A172 (cell line): ENCODE data around the gene MFAP4. TPM values are rescaled to one million over a fixed set of nuclear protein-coding genes. Genes with fewer than 3 reads are reported as not detected.

ENCODE experiments used
- DNase-seq: peaks from one replicate; pipeline ENCODE4 v3.0.0-alpha.2; 2015; ENCODE audit warnings: low spot score
- total RNA-seq: library from RNA; depleted of rRNA; stranded (reverse); fragments of >200 nt; shearing (Covaris generic); gene quantifications from 2 replicates; pipeline ENCODE4 v1.2.3, GENCODE V29; 2014

The MFAP4 gene
- total RNA-seq, 1 experiment from 2014 or later, result not detected

DNA sequence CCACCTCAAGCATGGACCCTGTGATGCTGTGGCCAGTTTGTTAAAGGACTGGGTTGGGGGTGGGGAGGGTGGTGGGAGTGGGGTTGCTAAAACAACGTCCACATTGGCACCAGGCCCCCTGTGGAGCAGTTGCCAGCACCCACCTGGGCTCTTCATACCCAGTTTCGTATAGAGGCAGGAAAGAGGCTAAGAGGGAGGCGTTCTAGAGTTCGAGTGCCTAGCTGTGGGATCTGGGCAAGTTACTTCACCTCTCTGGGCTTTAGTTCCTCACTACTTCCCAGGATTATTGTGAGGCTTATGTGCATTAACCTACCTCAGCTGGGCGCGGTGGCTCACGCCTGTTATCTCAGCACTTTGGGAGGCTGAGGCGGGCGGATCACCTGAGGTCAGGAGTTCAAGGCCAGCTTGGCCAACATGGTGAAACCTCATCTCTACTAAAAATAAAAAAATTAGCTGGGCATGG lies 1.4 kb downstream of the MFAP4 start:
- DNase-seq, result no peak

DNA sequence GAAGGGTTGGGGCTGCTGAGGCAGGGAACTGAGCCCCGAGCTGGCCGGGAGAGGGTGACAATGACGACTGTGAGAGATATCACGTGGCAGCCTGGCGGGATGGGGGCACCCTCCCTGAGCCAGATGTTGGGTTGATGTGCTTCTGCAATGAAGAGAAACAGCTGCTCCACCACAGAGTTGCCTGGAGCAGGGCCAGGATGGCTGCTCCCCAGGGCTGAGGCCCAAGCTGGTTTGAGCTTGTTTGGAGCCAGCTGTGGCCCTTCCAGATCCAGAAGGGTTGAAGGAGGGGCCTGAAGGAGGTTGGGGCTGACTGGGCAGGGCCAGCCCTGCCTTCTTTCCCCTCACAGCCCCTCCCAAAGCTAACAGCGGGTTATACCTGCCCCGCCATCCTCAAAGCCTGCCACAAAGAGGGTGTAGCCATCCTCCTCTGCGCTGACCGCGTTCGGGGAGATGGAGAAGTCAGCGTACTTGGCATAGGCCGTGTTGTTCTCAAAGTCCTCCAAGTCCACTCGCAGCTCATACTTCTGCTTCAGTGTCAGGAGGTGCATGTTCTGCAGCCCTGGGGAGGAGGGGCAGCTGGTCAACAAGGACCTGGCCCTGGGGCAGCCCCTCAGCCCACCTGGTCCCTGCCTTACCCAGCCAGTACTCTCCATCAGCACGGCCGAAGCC lies 2.1 kb downstream of the MFAP4 start:
- DNase-seq, result no peak

DNA sequence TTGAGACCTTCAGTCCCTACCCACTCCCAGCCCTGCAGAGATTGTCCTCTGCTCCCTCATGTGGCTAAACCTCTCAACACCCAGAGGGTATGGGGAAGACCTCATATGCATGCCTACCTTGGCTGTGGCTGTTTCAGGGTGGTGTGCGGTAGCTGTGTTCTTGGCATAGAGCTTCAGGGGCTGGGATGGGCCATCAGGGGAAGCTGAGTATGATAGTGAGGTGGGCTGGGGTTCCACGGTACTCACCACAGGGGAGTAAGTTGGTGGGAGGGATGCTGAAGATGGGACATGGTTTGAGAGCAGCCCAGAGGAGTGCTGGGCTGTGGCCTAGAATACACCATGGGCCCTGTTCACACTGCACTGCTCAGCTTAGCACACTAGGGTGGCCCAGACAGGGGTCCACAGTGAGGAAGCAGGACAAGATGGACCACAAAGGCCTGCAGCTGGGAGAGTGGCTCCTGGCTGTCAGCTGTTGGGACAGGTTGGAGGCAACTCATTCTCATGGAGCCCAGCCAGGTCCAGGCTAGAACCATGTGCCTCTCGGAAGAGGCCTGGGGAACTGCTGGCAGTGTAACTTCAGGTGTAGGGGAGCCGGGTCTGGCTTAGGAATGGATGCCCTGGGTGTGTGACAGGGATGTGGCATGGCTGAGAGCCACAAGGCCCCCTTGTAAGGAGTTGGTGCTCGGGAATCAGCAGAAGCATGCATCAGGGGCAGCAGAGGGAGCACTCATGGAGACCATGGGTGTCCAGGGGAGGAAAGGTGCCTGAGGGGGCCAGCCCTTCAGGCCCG lies 3.1 kb downstream of the MFAP4 start:
- DNase-seq, result no peak

- DNase-seq, result no peak
These were observed 4.2 kb downstream of the MFAP4 start for GRCh38 chr17:19382531-19383444.

DNA sequence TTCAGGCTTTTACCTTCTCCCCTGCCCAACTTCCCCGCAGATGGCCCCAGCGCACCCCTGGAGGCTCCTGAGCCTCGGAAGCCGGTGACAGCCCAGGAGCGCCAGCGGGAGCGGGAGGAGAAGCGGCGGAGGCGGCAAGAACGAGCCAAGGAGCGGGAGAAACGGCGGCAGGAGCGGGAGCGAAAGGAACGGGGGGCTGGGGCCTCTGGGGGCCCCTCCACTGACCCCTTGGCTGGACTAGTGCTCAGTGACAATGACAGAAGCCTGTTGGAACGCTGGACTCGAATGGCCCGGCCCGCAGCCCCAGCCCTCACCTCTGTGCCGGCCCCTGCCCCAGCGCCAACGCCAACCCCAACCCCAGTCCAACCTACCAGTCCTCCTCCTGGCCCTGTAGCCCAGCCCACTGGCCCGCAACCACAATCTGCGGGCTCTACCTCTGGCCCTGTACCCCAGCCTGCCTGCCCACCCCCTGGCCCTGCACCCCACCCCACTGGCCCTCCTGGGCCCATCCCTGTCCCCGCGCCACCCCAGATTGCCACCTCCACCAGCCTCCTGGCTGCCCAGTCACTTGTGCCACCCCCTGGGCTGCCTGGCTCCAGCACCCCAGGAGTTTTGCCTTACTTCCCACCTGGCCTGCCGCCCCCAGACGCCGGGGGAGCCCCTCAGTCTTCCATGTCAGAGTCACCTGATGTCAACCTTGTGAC lies 5.1 kb downstream of the MFAP4 start:
- DNase-seq, result no peak

- no peak for DNase-seq
These were observed 5.6 kb downstream of the MFAP4 start for GRCh38 chr17:19381361-19381740.

DNA sequence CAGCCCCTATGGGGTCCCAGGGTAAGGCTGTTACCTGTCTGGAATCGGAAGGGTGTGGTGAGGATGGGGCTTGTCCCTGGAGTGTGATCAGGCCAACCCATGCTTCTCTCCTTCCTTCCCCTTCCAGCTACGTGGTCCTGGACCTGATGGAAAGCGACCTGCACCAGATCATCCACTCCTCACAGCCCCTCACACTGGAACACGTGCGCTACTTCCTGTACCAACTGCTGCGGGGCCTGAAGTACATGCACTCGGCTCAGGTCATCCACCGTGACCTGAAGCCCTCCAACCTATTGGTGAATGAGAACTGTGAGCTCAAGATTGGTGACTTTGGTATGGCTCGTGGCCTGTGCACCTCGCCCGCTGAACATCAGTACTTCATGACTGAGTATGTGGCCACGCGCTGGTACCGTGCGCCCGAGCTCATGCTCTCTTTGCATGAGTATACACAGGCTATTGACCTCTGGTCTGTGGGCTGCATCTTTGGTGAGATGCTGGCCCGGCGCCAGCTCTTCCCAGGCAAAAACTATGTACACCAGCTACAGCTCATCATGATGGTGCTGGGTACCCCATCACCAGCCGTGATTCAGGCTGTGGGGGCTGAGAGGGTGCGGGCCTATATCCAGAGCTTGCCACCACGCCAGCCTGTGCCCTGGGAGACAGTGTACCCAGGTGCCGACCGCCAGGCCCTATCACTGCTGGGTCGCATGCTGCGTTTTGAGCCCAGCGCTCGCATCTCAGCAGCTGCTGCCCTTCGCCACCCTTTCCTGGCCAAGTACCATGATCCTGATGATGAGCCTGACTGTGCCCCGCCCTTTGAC lies 6.3 kb downstream of the MFAP4 start:
- no peak for DNase-seq

DNA sequence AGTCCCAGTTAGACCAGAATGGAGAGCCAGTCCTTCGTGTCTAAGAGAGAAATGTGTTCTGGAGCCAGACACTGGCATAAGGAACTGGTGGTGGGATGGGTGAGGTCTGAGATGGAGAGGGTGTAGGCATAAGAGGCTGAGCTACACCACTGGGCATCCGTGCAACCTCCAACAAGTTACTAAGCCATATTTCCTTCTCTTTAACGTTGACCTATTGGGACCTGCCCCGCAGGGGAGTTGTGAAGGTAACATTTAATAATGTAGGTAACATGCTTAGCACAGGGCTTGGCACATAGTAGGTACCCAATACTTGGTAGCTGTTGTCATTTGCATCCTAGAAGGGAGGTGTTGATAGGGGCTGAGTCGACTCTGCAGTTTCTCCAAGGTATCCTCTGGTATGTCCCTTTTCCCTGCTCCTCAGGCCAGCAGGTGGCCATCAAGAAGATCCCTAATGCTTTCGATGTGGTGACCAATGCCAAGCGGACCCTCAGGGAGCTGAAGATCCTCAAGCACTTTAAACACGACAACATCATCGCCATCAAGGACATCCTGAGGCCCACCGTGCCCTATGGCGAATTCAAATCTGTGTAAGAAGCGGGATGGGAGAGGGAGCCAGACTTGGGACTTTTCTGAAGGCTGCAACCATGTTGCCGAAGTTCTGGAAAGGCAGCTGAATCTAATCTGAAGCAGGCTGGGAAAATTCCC lies 7.5 kb downstream of the MFAP4 start:
- DNase-seq, result no peak

- DNase-seq, result no peak
These were observed 8.3 kb downstream of the MFAP4 start, which contains the start of gene MAPK7 for GRCh38 chr17:19378416-19379360. TSS of gene MAPK7 (plus strand) at chr17:19378498. CDS start at chr17:19378901, 403 bp downstream.

DNA sequence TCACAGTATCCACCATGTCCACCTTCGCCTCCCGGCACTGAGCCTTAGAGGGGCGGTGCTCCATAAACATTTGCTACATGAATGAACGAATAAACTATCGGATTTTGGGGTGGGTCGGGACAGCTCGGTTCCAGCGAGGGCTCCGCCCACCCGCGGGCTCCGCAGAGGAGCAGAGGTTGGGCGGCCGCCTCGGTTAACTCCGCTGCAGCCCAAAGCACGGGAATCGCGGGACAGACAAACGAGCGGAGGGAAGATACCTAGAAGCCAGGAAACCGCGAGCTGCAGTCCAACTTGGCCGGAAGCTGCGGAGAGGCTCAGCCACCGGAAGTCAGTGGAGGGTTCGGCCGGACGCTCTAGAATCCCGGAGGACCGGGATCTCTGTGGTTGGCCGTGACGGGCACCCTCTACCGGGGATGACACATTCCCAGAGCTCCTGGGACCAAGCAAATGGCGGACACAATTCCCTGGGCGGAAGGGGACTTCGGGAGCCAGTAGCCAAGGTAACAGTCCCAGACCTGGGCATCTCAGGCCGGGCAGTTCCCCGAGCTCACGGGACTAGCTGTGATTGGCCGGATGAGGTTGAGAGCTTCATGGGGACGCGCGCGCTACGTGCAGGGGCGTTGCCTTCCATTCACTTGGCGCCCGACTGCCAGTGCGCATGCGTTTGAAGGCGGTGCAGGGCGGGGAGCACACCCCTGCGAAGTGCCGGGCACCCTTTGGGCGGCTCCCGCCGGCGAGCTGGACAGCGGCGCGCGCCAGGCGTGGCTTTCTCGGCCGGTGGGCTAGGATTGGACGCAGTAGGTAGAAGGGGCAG lies 9.2 kb downstream of the MFAP4 start:
- peak; percentile 99 for DNase-seq

- no peak for DNase-seq
These were observed 10.2 kb downstream of the MFAP4 start for GRCh38 chr17:19376811-19377210.

GRCh38 chr17:19375732-19376131 lies 11.3 kb downstream of the MFAP4 start:
- DNase-seq, result no peak

- no peak for DNase-seq
These were observed 12.9 kb downstream of the MFAP4 start for GRCh38 chr17:19374136-19374535.

DNA sequence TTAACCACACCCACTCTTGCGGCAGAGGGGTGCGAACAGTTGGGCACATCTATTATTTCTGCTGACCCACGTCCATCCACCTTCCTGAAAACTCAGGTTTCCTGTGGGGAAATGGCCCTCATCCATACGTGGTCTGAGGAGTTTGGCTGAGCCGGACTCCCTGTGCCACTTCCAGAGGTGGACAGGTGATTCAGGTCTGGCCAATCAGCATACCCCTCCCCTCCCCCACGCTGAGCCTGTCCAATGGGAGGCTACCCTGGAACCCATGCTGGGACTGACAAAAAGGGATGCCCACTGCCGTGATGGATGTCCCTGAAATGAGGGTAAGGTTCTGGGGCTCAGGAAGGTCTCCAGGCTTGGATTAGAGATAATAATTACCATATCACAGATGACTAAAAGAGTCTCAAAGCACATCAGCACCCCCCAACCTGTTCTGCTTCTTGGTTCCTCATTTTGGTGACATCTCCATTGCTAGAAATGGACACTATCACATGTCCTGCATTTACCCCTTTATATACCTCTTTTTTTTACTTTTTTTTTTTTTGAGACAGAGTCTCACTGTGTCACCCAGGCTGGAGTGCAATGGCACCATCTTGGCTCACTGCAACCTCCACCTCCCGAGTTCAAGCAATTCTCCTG lies 14.0 kb downstream of the MFAP4 start:
- DNase-seq, result no peak

DNA sequence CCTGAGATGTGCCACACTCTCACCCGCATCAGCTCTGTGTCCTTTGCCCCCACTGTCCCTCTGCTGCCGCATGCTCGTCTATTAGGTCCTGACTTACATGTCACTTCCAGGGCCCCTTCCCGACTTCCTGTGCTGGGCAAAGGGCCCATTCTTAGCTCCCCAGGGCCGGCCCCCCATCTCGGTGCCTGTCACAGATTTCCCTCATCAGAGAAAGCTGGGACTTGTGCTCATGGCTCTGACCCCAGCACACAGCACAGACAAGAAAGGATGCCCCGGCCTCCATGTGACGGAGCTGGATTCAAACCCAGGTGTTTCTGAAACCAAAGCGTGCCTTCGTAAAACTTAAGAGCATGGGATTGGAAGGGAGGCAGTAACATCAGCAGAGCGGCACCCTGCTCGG lies 14.6 kb downstream of the MFAP4 start:
- no peak for DNase-seq

GRCh38 chr17:19372011-19372370 lies 15.0 kb downstream of the MFAP4 start:
- DNase-seq, result no peak

- no peak for DNase-seq
These were observed 15.6 kb downstream of the MFAP4 start for GRCh38 chr17:19371259-19372010.
